CD14-positive monocyte (primary cell): ENCODE data around the gene SEMA6D. TPM values are rescaled to one million over a fixed set of nuclear protein-coding genes. Genes with fewer than 3 reads are reported as not detected.

ENCODE experiments used
- DNase-seq, 3 donors: peaks; one replicate each; pipeline ENCODE4 v3.0.0-alpha.2; 2011 to 2022
- H2AFZ ChIP-seq: 2 replicates; pipeline ENCODE4 v1.6.0; 2012; ENCODE audit warnings: mild to moderate bottlenecking, low read depth, low read length, inconsistent platforms; ENCODE audit not compliant: insufficient read depth, poor library complexity, severe bottlenecking
- H3K27ac ChIP-seq, 2 donors: 1 replicate in 1 of 2; 2 replicates in 1 of 2; pipeline ENCODE4 v1.5.1; 2012 to 2013; ENCODE audit warnings: low read length in 2 of 2, control low read depth in 1 of 2, inconsistent platforms in 1 of 2, low read depth in 1 of 2, mild to moderate bottlenecking in 1 of 2
- H3K27me3 ChIP-seq, 2 donors: one replicate each; pipeline versions ENCODE4 v1.6.0 to v1.6.1; 2011 to 2013; ENCODE audit warnings: low read length in 2 of 2; ENCODE audit not compliant: control insufficient read depth in 2 of 2, insufficient read depth in 2 of 2
- H3K36me3 ChIP-seq, 2 donors: replicated peaks in 1 of 2; 1 replicate in 1 of 2; 2 replicates in 1 of 2; pipeline versions ENCODE4 v1.5.1 to v1.6.1; 2012 to 2013; ENCODE audit warnings: low read length in 2 of 2, control low read depth in 1 of 2, inconsistent platforms in 1 of 2, mild to moderate bottlenecking in 1 of 2; ENCODE audit not compliant: insufficient read depth in 2 of 2, control insufficient read depth in 1 of 2
- H3K4me1 ChIP-seq, 2 donors: 1 replicate in 1 of 2; 2 replicates in 1 of 2; pipeline versions ENCODE4 v1.5.1 to v1.6.1; 2012 to 2013; ENCODE audit warnings: low read length in 2 of 2, control low read depth in 1 of 2, inconsistent platforms in 1 of 2, mild to moderate bottlenecking in 1 of 2, moderate library complexity in 1 of 2; ENCODE audit not compliant: insufficient read depth in 2 of 2, control insufficient read depth in 1 of 2
- H3K4me2 ChIP-seq: replicated peaks from 2 replicates; pipeline ENCODE3; 2012; ENCODE audit warnings: low read length, moderate library complexity, mild to moderate bottlenecking; ENCODE audit not compliant: poor library complexity, severe bottlenecking; ENCODE audit errors: extremely low read depth
- H3K4me3 ChIP-seq, 3 experiments: fragments of 200-600 bp in 1 of 3; sonication (generic) in 1 of 3; replicated peaks in 1 of 3; 1 replicate in 2 of 3; 2 replicates in 1 of 3; pipeline ENCODE4 v1.5.1; 2011 to 2013; ENCODE audit warnings: low read length in 3 of 3, mild to moderate bottlenecking in 3 of 3, control low read depth in 2 of 3, low read depth in 2 of 3, inconsistent platforms in 1 of 3, moderate library complexity in 1 of 3
- H3K79me2 ChIP-seq: 2 replicates; pipeline ENCODE4 v1.6.0; 2012; ENCODE audit warnings: mild to moderate bottlenecking, control low read depth, inconsistent platforms, low read length, moderate library complexity; ENCODE audit not compliant: insufficient read depth
- H3K9ac ChIP-seq: 2 replicates; pipeline ENCODE4 v1.6.0; 2017; ENCODE audit warnings: low read length, mild to moderate bottlenecking; ENCODE audit not compliant: insufficient read depth, poor library complexity, severe bottlenecking
- H3K9me3 ChIP-seq, 2 donors: replicated peaks in 1 of 2; 1 replicate in 1 of 2; 2 replicates in 1 of 2; pipeline versions ENCODE4 v1.5.1 to v1.6.1; 2012 to 2013; ENCODE audit warnings: low read length in 2 of 2, control low read depth in 1 of 2; ENCODE audit not compliant: control insufficient read depth in 1 of 2, insufficient read depth in 1 of 2
- H4K20me1 ChIP-seq: 2 replicates; pipeline ENCODE4 v1.6.0; 2012; ENCODE audit warnings: mild to moderate bottlenecking, low read length, control low read depth, moderate library complexity; ENCODE audit not compliant: insufficient read depth
- H3K27ac Mint-ChIP-seq, 7 donors: one replicate each; pipeline ENCODE4 v1.8.0; 2020; ENCODE audit warnings: mild to moderate bottlenecking in 7 of 7, mixed read lengths in 7 of 7, moderate library complexity in 6 of 7, inconsistent platforms in 2 of 7
- H3K27me3 Mint-ChIP-seq, 3 donors: one replicate each; pipeline ENCODE4 v1.8.0; 2021 to 2022; ENCODE audit warnings: low read depth in 3 of 3, mild to moderate bottlenecking in 3 of 3, mixed read lengths in 3 of 3, moderate library complexity in 3 of 3, inconsistent platforms in 1 of 3
- H3K36me3 Mint-ChIP-seq, 2 donors: one replicate each; pipeline ENCODE4 v1.8.0; 2020; ENCODE audit warnings: mixed read lengths in 2 of 2, inconsistent platforms in 1 of 2, mild to moderate bottlenecking in 1 of 2
- H3K4me1 Mint-ChIP-seq: one replicate; pipeline ENCODE4 v1.8.0; 2020; ENCODE audit warnings: mild to moderate bottlenecking, mixed read lengths
- H3K4me3 Mint-ChIP-seq, 2 donors: one replicate each; pipeline ENCODE4 v1.8.0; 2020; ENCODE audit warnings: mild to moderate bottlenecking in 2 of 2, mixed read lengths in 2 of 2, moderate library complexity in 1 of 2
- H3K9me3 Mint-ChIP-seq, 7 donors: one replicate each; pipeline ENCODE4 v1.8.0; 2020 to 2022; ENCODE audit warnings: mixed read lengths in 7 of 7, mild to moderate bottlenecking in 6 of 7, moderate library complexity in 6 of 7, inconsistent platforms in 2 of 7
- CTCF ChIP-seq: fragments of 200-600 bp; IDR thresholded peaks from one replicate; pipeline ENCODE4 v1.8.0; 2022; ENCODE audit warnings: antibody characterized with exemption, mild to moderate bottlenecking
- WGBS: methylation state at CpG from one replicate; pipeline ENCODE4 v1.1.5; 2013; ENCODE audit warnings: missing lambda C conversion rate; ENCODE audit not compliant: insufficient coverage; 5-methylcytosine and 5-hydroxymethylcytosine counted together
- intact Hi-C, 2 donors: fragments of 100-400 bp; cut with micrococcal nuclease; formaldehyde crosslinking; loops; one replicate each; pipeline versions ENCODE4 v1.15.0 to v1.15.1; 2023
- polyA plus RNA-seq, 3 donors: library from polyadenylated mRNA; depleted of rRNA in 1 of 3; unstranded in 2 of 3; stranded (reverse) in 1 of 3; fragments of 300-500 nt in 2 of 3; fragments of >200 nt in 1 of 3; fragmentation: Illumina TruSeq in 2 of 3; gene quantifications; 1 replicate in 2 of 3; 2 replicates in 1 of 3; pipeline ENCODE4 v1.2.3, GENCODE V29; 2012 to 2021

SEMA6D gene
- polyA plus RNA-seq, 3 donors: not detected

DNA sequence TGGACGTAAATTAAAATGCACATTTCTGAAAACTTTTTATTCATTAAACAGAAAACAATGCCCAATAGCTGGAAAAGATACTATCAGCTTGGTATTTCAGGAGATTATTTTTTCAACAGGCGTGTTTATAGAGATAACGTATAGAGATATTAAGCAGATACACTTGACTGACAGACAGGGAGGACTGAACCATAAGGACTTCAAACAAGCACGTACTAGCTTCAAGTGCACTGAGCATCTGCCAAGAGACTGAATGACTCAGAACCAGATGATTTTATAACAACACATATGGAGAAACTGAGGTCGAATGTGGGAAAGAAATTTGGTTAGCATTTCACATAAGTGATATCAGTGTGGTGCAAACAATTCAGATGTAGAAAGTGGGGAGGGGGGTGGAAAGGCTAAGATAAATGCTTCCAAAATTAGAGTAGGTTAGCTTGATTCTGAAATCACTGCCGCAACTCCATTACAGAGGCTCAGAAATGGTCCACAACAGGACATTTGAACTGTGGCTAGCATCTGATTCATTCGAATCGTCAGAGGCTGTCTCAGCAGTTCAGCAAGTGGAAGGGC lies 103.5 kb downstream of the SEMA6D start:
- no peak overlapping the region for H3K27ac Mint-ChIP-seq
- no peaks in the 10 kb centered on the region for H3K9me3 Mint-ChIP-seq
- Histone ChIP-seq H3K4me3 (no peak overlapping the region), H4K20me1 (no peaks in the 10 kb centered on the region), H3K9me3 (no peaks in the 10 kb centered on the region), H3K4me2 (no peak overlapping the region), H3K4me1 (no peaks in the 10 kb centered on the region), H3K79me2 (no peaks in the 10 kb centered on the region), H2AFZ (no peak overlapping the region), H3K27ac (no peak overlapping the region), H3K9ac (no peak overlapping the region), H3K27me3 (peaks cover 0 to 3% of the 10 kb centered on the region in 2 donors), H3K36me3 (no peaks in the 10 kb centered on the region)
- no peak for DNase-seq
- H3K27me3 Mint-ChIP-seq: peaks cover 0 to 2% (median 2%) of the 10 kb centered on the region in 3 donors
- intact Hi-C loops: no loop called here
- WGBS: 100% methylated on average over 1 of the region's 8 CpGs
- H3K4me3 Mint-ChIP-seq: no peak overlapping the region
- H3K36me3 Mint-ChIP-seq: no peaks in the 10 kb centered on the region
- TF ChIP-seq CTCF: no peak
- H3K4me1 Mint-ChIP-seq: no peaks in the 10 kb centered on the region

DNA sequence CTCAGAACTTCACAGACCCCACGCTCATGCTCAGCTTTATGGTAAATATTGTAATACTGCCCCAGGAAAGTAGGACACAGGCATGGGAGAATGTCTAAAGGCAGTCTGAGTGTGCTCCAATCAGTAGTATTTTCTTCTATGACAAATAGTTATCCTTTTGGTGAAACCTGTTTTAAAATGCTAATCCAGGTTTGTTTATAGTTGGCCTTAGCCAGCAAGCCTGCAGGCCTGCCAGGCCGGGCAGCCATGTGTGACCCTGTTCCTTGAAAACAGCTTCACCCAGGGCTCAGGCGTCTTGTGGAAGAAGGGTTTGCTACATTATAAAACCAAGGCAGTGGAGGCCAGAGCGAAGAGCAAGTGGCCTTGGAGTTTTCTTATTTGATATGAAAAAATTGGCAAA lies 104.7 kb downstream of the SEMA6D start:
- intact Hi-C loops: no loop called here

More for the DNA sequence above, 104.7 kb downstream of the SEMA6D start:
- Histone ChIP-seq H3K4me3 (no peak overlapping the region), H3K79me2 (no peaks in the 10 kb centered on the region), H3K27me3 (no peaks in the 10 kb centered on the region), H3K9ac (no peak overlapping the region), H3K9me3 (no peaks in the 10 kb centered on the region), H3K27ac (no peak overlapping the region), H4K20me1 (no peaks in the 10 kb centered on the region), H3K4me2 (no peak overlapping the region), H3K36me3 (no peaks in the 10 kb centered on the region), H2AFZ (no peak overlapping the region), H3K4me1 (no peaks in the 10 kb centered on the region)
- H3K9me3 Mint-ChIP-seq: peaks cover 0 to 3% (median 0%) of the 10 kb centered on the region in 7 donors
- no peak overlapping the region for H3K27ac Mint-ChIP-seq
- peaks cover 0 to 5% (median 2%) of the 10 kb centered on the region in 3 donors for H3K27me3 Mint-ChIP-seq
- no peaks in the 10 kb centered on the region for H3K36me3 Mint-ChIP-seq
- 89% methylated on average over 3 of the region's 4 CpGs for WGBS
- DNase-seq: no peak
- no peak overlapping the region for H3K4me3 Mint-ChIP-seq
- H3K4me1 Mint-ChIP-seq: no peaks in the 10 kb centered on the region
- TF ChIP-seq CTCF: no peak
